Stimulated activated CD8-positive, alpha-beta memory T cell treated with anti-CD3 and anti-CD28 coated beads, Interleukin-7, amount 100 ng/mL, for 48 hours (primary cell): ENCODE data around the gene LRRC74A.

Experiments used
- DNase-seq, 2 donors: peaks; one replicate each; pipeline ENCODE4 v3.0.0-alpha.2; 2020; ENCODE audit warnings: low read depth in 1 of 2; ENCODE audit errors: extremely low read depth in 1 of 2

The LRRC74A gene

GRCh38 chr14:76918256-76918781 is 92.1 kb downstream of the LRRC74A start:
- DNase-seq = no peak

DNA sequence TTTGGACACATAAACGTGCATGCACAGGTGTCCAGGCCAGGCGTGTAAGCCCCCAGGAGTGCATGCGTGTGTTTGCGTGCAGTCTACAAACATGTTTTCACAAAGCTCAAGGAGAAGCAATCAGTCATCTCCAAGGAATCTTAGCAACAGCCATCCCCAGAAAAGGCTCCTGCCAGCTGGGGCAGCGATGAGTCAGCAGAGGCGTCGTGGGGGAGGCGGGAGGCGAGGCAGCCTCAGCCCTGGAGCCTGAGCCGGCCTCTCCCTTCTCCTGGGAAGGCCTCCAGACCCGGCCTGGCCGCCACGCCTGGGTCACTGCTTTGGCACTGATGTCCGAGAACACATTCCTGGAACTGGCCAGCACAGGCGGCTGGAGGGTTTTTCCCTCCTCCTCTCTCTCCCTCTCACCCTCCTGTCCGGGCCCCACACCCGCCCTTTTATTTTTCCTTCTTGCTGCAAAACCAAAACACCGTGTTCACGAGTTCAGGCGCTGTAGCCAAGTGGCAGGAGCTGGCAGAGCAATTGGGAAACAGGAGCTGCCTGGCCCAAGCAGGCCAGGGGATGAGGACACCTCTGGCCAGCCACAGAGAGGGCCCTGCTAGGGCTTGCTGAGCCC is 92.7 kb downstream of the LRRC74A start:
- no peak for DNase-seq
